ENCODE data around the gene ANXA2. TPM values are rescaled to one million over a fixed set of nuclear protein-coding genes. Genes with fewer than 3 reads are reported as not detected.

ANXA2 gene
- total RNA-seq, 1 donor from 2014 or later, result 925 TPM

GRCh38 chr15:60328852-60329443 lies 68.8 kb downstream of the ANXA2 start:
- no peaks in the 10 kb centered on the region for H3K36me3 Mint-ChIP-seq (ENCODE audit: unreplicated experiment)
- no peak overlapping the region for H3K4me3 Mint-ChIP-seq (ENCODE audit: unreplicated experiment)
- peaks cover 4% of the 10 kb centered on the region for H3K9me3 Mint-ChIP-seq (ENCODE audit: unreplicated experiment)
- H3K4me1 Mint-ChIP-seq (ENCODE audit: low read depth, unreplicated experiment), result peaks cover 8% of the 10 kb centered on the region
- DNase-seq, result peak; percentile 34
- H3K27ac Mint-ChIP-seq (ENCODE audit: unreplicated experiment), result no peak overlapping the region
- TF ChIP-seq CTCF (IDR thresholded peaks at IDR 0.05; ENCODE audit: partially characterized antibody, unreplicated experiment), result peak; percentile 89
- H3K27me3 Mint-ChIP-seq (ENCODE audit: unreplicated experiment), result peaks cover 3% of the 10 kb centered on the region

- peaks cover 3% of the 10 kb centered on the region for H3K27me3 Mint-ChIP-seq (ENCODE audit: unreplicated experiment)
- H3K9me3 Mint-ChIP-seq (ENCODE audit: unreplicated experiment), result peaks cover 4% of the 10 kb centered on the region
Observed at GRCh38 chr15:60326824-60327654, 70.7 kb downstream of the ANXA2 start.

GRCh38 chr15:60326343-60326742 lies 71.4 kb downstream of the ANXA2 start:
- DNase-seq, result no peak
- H3K4me3 Mint-ChIP-seq (ENCODE audit: unreplicated experiment), result no peak overlapping the region
- no peak for TF ChIP-seq CTCF (IDR thresholded peaks at IDR 0.05; ENCODE audit: partially characterized antibody, unreplicated experiment)
- peaks cover 14% of the 10 kb centered on the region for H3K4me1 Mint-ChIP-seq (ENCODE audit: low read depth, unreplicated experiment)
- H3K36me3 Mint-ChIP-seq (ENCODE audit: unreplicated experiment), result no peaks in the 10 kb centered on the region
- no peaks in the 10 kb centered on the region for H3K27me3 Mint-ChIP-seq (ENCODE audit: unreplicated experiment)
- H3K27ac Mint-ChIP-seq (ENCODE audit: unreplicated experiment), result no peak overlapping the region
- H3K9me3 Mint-ChIP-seq (ENCODE audit: unreplicated experiment), result no peaks in the 10 kb centered on the region

More at GRCh38 chr15:60326824-60327654, 70.7 kb downstream of the ANXA2 start:
- peaks cover 14% of the 10 kb centered on the region for H3K4me1 Mint-ChIP-seq (ENCODE audit: low read depth, unreplicated experiment)
- no peak for DNase-seq
- no peak overlapping the region for H3K4me3 Mint-ChIP-seq (ENCODE audit: unreplicated experiment)
- no peaks in the 10 kb centered on the region for H3K36me3 Mint-ChIP-seq (ENCODE audit: unreplicated experiment)
- peak; percentile 95 for TF ChIP-seq CTCF (IDR thresholded peaks at IDR 0.05; ENCODE audit: partially characterized antibody, unreplicated experiment)
- H3K27ac Mint-ChIP-seq (ENCODE audit: unreplicated experiment), result no peak overlapping the region

GRCh38 chr15:60325905-60326304 lies 71.9 kb downstream of the ANXA2 start:
- H3K4me3 Mint-ChIP-seq (ENCODE audit: unreplicated experiment), result no peak overlapping the region
- no peaks in the 10 kb centered on the region for H3K9me3 Mint-ChIP-seq (ENCODE audit: unreplicated experiment)
- DNase-seq, result no peak
- no peak for TF ChIP-seq CTCF (IDR thresholded peaks at IDR 0.05; ENCODE audit: partially characterized antibody, unreplicated experiment)
- H3K36me3 Mint-ChIP-seq (ENCODE audit: unreplicated experiment), result no peaks in the 10 kb centered on the region
- H3K27ac Mint-ChIP-seq (ENCODE audit: unreplicated experiment), result no peak overlapping the region
- H3K27me3 Mint-ChIP-seq (ENCODE audit: unreplicated experiment), result no peaks in the 10 kb centered on the region
- peaks cover 14% of the 10 kb centered on the region for H3K4me1 Mint-ChIP-seq (ENCODE audit: low read depth, unreplicated experiment)
